Hematopoietic multipotent progenitor cell treated with erythropoietin and hydrocortisone succinate and interleukin-3 and kit ligand, for 8 days (in vitro differentiated cells): ENCODE data around the gene S100A9.
A peak's percentile ranks its signal among the peaks of the same experiment; 100 is the strongest.
"Not testable (repeated sequence)": the region's sequence is repeated elsewhere in the genome, so short reads cannot be mapped to it uniquely, and the experiment has no call there.

Experiments used
- DNase-seq: peaks from one replicate; pipeline ENCODE4 v3.0.0-alpha.2; 2015

S100A9 gene

GRCh38 chr1:153390938-153391710 lies 33.5 kb downstream of the S100A9 start, which contains the start of gene S100A8:
S100A8 (minus strand) TSS chr1:153391073; CDS start chr1:153390535, 538 bp downstream.
- DNase-seq, result peak; percentile 9

DNA sequence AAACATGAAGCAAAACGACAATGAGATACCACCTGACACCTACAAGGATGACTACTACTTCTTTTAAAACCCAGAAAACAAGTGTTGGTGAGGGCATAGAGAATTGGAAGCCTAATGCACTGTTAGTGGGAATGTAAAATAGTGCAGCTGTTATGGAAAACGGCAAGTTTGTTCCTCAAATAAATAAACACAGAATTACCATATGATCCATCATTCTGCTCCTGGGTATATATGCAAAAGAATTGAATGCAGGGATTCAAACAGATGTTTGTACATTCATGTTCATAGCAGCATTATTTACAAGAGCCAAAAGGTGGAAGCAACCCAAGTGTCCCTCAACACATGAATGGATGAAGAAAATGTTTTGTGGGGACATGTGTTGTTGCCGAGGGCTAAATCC lies 34.6 kb downstream of the S100A9 start:
- no peak for DNase-seq

GRCh38 chr1:153392822-153393221 lies 35.2 kb downstream of the S100A9 start:
- no peak for DNase-seq

DNA sequence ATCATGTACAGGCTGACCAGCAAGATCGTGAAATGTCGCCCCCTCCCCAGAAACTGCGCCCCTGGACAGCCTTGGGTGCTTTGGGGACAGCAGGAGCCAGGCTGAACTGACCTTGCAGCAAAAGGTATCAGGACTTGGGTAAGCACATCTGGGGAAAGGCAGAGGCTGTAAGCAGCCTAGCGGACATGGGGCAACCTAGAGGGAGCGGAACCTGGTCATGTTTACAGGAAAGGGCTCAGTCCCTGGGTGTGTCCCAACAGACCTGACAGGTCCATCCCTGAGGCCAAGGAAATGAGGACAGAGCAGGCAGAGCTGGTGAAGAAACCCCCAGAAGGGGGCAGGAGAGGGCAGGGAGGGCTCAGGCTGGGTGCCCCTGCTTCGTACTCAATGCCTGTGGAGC lies 36.3 kb downstream of the S100A9 start:
- DNase-seq, result no peak

- no peak for DNase-seq
These were observed 36.7 kb downstream of the S100A9 start for GRCh38 chr1:153394391-153394790.

GRCh38 chr1:153395136-153395685 lies 37.6 kb downstream of the S100A9 start:
- no peak for DNase-seq

DNA sequence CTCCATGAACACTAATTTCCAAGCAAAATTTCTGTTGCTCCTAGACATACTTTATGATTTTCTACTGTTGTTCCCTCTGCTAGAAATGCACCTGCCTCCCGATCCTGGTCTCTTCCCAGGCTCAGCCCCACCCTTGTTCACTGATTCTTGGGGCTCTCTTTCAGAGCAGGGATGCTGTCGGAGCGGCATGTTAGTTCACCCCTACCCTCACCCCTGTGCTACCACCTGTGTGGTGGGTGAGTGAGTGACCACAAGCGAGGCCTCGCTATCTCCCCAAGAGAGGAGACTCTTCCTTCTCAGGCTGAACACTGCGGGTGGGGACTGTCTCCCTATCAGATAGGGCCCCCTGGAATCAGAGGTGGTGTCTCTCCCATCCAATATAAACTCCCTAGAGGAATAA lies 38.1 kb downstream of the S100A9 start:
- DNase-seq, result no peak

DNA sequence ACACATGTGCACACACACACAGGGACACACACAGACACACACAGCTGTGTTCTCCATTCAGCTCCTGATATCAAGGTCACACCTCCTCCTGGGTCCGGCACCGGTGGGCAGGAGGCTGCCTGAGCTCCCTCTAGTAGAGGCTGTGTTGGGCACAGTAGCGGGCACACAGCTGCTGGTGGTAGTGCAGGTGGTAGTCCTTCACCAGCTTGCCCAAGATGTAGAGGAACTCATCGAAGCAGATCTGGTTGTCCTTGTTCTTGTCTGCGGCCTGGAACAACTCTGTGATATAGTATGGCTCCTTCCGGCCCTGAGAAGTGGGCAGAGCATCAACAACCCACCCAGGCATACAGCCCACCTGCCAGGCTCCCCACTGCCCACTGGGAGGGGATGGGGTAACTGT lies 38.8 kb downstream of the S100A9 start:
- no peak for DNase-seq

DNA sequence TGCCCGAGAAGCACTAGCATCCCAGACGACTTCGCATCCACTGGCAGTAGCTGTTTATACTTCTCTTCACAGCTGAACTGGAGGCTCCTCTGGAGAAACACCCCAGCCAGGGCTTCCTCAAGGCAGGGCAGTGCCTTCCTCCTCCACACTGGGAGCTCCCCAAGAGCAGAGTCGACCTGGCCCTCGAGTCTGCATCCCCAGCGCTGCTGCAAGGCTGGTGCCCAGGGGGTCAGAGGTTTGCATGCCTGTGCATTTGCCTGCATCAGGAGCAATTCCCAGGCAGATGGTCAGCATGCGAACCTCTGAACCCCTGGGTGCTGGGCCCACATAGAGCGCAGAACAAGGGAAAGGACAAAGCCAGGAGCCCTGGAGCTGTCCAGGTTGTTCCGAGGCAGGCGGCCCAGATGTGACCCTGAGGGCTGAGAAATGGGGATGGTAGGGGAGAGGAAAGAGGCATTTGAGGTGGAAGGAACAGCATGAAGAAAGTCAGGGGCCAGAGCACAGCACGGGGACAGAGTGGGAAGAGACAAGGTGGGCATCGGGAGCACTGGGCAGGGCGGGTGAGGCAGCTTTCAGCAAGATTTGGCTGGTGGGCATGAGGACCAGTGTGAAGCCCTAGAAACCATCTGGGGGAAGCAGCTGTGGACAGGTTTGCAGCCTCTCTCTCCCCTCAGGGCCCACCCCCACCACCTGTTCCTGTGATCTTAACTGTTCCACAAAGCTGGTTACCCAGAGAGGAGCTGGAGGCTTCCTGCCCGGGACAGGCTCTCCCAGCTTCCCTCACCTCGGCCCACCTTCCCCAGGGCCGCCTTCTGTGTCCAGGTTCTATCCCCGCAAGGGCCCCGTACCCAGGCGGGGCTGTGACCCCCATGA lies 39.6 kb downstream of the S100A9 start:
- no peak for DNase-seq

DNA sequence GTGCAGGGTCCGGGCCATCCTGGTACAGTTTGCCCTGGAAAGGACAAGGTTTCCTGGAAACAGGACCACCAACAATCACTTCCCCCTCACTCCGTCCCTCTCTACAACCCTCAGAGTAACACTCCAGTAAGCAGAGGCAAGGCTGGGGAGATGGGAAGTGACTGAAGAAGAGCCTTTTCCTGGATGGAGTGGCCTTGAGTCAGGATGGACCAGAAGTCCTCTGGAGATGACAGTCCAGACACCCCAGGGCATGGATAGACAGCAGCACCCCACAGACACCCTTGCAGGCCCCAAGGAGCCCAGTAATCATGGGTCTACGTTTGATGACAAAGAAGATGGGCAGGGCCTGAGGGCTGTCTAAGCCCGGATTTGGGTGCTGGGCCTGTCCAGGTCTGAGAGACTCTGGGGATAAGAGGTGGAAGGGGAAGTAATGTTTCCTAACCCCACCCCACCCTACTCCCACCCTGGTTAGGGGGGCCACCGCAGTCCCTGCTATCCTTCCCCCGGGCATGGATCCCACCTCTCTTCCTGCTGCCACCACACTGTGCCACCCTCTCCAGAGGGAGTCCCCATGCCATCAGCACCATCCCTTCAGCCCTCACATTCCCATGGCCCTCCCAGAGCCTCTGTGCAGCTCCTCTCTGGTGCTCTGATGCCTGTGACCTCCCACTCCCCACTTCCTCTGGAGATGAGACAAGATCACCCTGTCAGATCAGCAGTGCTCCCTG lies 40.4 kb downstream of the S100A9 start:
- no peak for DNase-seq

- no peak for DNase-seq
These were observed 41.9 kb downstream of the S100A9 start for GRCh38 chr1:153399401-153400055.

DNA sequence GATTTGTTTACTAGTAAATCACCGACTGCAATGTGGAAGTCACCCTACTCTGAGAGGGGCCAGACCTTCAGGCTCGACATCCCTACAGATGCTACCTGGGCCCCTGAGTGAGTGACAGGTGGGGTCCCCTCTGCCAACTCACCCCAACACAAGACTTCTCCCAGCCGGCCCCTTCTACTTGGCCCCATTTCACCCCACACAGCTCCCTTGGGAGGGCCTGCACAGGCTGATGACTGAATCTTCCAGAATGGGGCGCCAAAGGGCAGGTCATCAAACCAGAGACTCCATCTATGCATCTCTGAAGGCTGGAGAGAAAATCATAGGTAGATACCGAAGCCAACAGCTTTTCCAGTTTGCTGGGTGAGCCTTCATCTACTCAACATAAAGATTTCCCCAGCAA lies 42.6 kb downstream of the S100A9 start:
- DNase-seq, result no peak

DNA sequence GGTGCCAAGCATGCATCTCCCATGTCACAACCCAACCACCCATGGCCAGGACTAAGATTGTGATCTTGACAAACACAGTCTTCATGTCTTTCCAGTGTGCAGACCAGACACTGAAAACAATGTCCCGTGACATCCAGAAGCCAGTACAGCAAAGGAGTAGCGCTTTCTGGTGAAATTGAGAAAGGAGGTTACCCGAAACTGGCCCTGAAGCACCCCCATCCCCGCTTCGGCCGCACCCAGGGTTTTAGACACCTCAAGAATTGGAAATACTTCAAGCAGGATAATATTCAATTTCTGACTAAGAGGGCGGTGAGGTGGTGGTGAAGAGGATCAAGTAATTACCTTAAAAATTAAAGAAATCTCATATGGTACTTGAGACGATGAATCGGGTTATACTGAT lies 43.8 kb downstream of the S100A9 start:
- DNase-seq, result no peak

GRCh38 chr1:153402226-153402625 lies 44.6 kb downstream of the S100A9 start:
- no peak for DNase-seq

GRCh38 chr1:153403421-153404085 lies 45.9 kb downstream of the S100A9 start:
- DNase-seq, result no peak

DNA sequence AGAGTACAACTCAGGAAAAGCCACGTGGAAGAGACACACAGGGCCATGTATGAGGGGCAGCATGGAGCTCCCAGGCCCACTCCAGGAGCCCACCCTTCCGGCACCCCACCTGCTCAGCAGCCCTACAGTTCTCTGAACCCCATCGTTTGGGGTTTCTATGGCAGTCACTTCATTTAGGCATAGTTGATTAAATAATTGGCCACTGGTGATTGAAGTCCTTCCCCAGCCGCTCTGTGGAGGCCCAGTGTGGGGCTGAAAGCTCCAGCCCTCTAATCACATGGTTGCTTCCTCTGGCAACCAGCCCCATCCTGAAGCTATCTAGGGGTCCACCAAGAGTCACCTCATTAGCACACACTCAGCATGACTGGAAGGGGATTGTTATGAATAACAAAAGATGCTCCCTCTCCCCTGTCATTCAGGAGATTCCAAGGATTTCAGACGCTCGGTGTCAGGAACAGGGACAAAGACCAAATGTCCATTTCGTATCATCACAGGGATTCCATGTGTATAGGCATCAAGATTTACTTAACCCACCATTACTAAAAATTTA lies 46.5 kb downstream of the S100A9 start:
- DNase-seq, result no peak

DNA sequence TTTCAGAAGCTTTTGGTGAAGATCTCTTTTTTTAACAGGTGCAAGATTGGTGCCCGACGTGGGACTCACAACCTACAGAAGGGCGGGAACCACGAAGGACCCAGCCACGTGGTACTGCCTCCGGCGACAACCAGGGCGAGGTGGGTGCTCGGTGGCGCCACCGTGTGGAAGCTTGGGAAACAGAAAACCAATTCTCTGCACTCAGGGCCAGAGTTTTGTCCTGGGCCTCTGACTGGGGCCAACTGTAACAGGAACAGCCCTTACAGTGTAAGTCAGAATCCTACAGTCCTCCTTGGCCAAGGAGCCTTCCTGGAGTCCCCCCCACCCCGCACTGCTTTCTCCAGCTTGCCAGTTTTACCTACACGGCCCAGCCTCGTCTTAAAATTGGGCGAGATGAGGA lies 47.1 kb downstream of the S100A9 start:
- DNase-seq, result peak; percentile 48

DNA sequence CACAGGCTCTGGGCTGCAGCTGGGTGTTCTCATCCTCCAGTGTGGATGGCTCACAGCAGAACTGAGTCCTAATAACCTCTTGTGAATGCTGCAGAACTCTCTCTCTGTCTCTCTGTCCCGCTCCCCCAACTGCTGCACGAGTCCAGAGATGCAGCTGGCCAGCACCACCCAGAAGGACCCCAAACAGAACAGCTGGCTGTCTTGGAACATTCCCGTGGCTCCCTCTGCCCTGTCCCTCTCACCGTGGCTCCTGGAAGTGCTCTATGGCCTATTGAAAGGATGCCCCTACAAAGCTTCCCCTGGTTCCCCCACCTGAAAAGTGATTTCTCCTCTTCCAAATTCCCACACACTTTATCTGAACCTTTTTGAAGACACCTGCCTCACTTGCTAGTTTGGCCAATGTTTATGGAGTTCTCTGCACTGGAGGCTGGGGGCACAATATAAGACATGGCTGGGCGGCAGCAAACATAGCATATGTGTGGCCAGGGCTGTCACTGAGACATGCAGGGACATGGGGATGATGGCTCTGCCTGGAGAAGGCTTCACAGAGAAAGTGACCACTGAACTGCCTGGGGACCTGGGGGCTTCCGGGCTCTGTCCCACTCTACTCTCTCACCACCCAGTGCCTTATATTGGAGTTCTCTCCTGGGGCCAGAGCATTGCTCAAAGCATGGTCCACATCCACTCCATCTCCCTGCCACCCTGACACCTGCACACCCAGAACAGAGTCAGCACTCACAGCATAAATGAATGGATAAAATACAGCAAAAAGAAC lies 48.4 kb downstream of the S100A9 start:
- not testable (repeated sequence) for DNase-seq

DNA sequence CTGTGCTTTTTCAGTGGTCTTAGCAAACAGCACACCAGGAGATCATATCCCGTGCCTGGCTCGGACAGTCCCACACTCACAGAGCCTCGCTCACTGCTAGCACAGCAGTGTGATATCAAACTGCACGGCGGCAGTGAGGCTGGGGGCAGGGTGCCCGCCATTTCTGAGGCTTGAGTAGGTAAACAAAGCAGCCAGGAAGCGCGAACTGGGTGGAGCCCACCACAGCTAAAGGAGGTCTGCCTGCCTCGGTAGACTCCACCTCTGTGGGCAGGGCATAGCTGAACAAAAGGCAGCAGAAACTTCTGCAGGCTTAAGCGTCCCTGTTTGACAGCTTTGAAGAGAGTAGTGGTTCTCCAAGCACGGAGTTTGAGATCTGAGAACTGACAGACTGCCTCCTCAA lies 49.6 kb downstream of the S100A9 start:
- DNase-seq, result not testable (repeated sequence)
